K562 (cell line): ENCODE data around the gene RELA. TPM values are rescaled to one million over a fixed set of nuclear protein-coding genes. Genes with fewer than 3 reads are reported as not detected.

Source experiments
- ATAC-seq: fragments of 200-7000 bp; cut with Tn5 transposase; 3 replicates; pipeline ENCODE4 v1.9.1; 2020; ENCODE audit warnings: moderate library complexity
- BruUV-seq: library from RNA; stranded (reverse); fragments of 400-500 nt; replicated peaks from 2 replicates; lab custom pipeline; 2021; lab: Mats Ljungman, UMichigan
- CTCF ChIA-PET: fragments of 300-600 bp; formaldehyde crosslinking; extraction: SDS; loops from one replicate; lab custom pipeline; 2021; ENCODE audit warnings: low intra/inter-chr PET ratio; lab: Yijun Ruan, JAX
- POLR2A ChIA-PET: fragments of 300-600, 350-650 bp; sonication (Branson Sonifier 250); formaldehyde crosslinking; extraction: SDS; loops from one replicate; lab custom pipeline; 2021; ENCODE audit warnings: antibody characterized with exemption, inconsistent platforms; lab: Yijun Ruan, JAX
- DNase-seq, 4 experiments: peaks; one replicate each; pipeline versions ENCODE4 v3.0.0 to v3.0.0-alpha.2; 2011 to 2018; ENCODE audit warnings: low spot score in 3 of 4, mixed read lengths in 3 of 4; ENCODE audit errors: extremely low read depth in 1 of 4
- FAIRE-seq: peaks from 2 replicates; lab custom pipeline; 2011; peaks lifted over from hg19 to GRCh38; lab: Jason Lieb, UNC
- H2AFZ ChIP-seq: 2 replicates; pipeline ENCODE4 v1.6.0; 2011; ENCODE audit warnings: low read depth, low read length, control low read depth, inconsistent platforms
- H3K27ac ChIP-seq: fragments of 200-600 bp; 3 replicates; pipeline ENCODE4 v1.8.0; 2011; ENCODE audit warnings: low read depth, mild to moderate bottlenecking, control low read depth, inconsistent platforms, low read length, moderate library complexity, mixed read lengths; ENCODE audit errors: extremely low read depth
- H3K27me3 ChIP-seq, 2 experiments: fragments of 300-600 bp in 1 of 2; 2 replicates in 1 of 2; 3 replicates in 1 of 2; pipeline versions ENCODE4 v1.6.0 to v1.8.0; 2011; ENCODE audit warnings: inconsistent platforms in 2 of 2, low read length in 2 of 2, mild to moderate bottlenecking in 1 of 2, mixed read lengths in 1 of 2, moderate library complexity in 1 of 2; ENCODE audit not compliant: control insufficient read depth in 2 of 2, insufficient read depth in 2 of 2
- H3K36me3 ChIP-seq: fragments of 300-600 bp; 3 replicates; pipeline ENCODE4 v1.8.0; 2011; ENCODE audit warnings: mild to moderate bottlenecking, low read length, inconsistent platforms; ENCODE audit not compliant: control insufficient read depth, insufficient read depth
- H3K4me1 ChIP-seq, 2 experiments: fragments of 200-600 bp in 1 of 2; replicated peaks in 1 of 2; 2 replicates in 1 of 2; 3 replicates in 1 of 2; pipeline versions ENCODE4 v1.5.1 to v1.8.0; 2011; ENCODE audit warnings: inconsistent platforms in 2 of 2, low read length in 2 of 2, mild to moderate bottlenecking in 1 of 2, mixed read lengths in 1 of 2, moderate library complexity in 1 of 2; ENCODE audit not compliant: control insufficient read depth in 2 of 2, insufficient read depth in 2 of 2
- H3K4me2 ChIP-seq: 2 replicates; pipeline ENCODE4 v1.6.1; 2011; ENCODE audit warnings: low read length, control low read depth, inconsistent platforms, mixed read lengths; ENCODE audit not compliant: insufficient read depth
- H3K4me3 ChIP-seq: fragments of 200-600 bp; sonication (generic), shearing (Covaris generic); 2 replicates; pipeline ENCODE4 v1.5.1; 2016; ENCODE audit warnings: control low read depth, inconsistent platforms
- H3K79me2 ChIP-seq: fragments of 200-600 bp; 3 replicates; pipeline ENCODE4 v1.8.0; 2011; ENCODE audit warnings: low read length, inconsistent platforms; ENCODE audit not compliant: control insufficient read depth, insufficient read depth
- H3K9ac ChIP-seq, 2 experiments: 2 replicates each; pipeline versions ENCODE4 v1.6.0 to v1.6.1; 2011; ENCODE audit warnings: low read depth in 2 of 2, low read length in 2 of 2, control low read depth in 1 of 2, inconsistent platforms in 1 of 2, mild to moderate bottlenecking in 1 of 2, mixed read lengths in 1 of 2; ENCODE audit not compliant: insufficient read depth in 1 of 2
- H3K9me1 ChIP-seq: one replicate; pipeline ENCODE4 v1.6.0; 2011; ENCODE audit warnings: inconsistent platforms, mild to moderate bottlenecking, low read length, moderate library complexity; ENCODE audit not compliant: control insufficient read depth, insufficient read depth
- H3K9me3 ChIP-seq: replicated peaks from 2 replicates; pipeline ENCODE4 v1.5.1; 2011; ENCODE audit warnings: low read depth, low read length, inconsistent platforms; ENCODE audit not compliant: control insufficient read depth, insufficient read depth
- H4K20me1 ChIP-seq: replicated peaks from 2 replicates; pipeline ENCODE4 v1.6.1; 2011; ENCODE audit warnings: low read length, inconsistent platforms, mixed read lengths; ENCODE audit not compliant: control insufficient read depth, insufficient read depth
- CHD1 ChIP-seq: fragments of 200-600 bp; sonication (generic); IDR thresholded peaks from one replicate; pipeline ENCODE4 v1.6.1; 2012; ENCODE audit warnings: mild to moderate bottlenecking, moderate library complexity, low read length, inconsistent platforms
- ETS2 ChIP-seq: IDR thresholded peaks from 2 replicates; pipeline ENCODE4 v1.6.1; 2016; ENCODE audit warnings: borderline replicate concordance, missing genetic modification characterization, mild to moderate bottlenecking, moderate library complexity, missing compliant biosample characterization; ENCODE audit not compliant: poor library complexity, severe bottlenecking
- HNRNPUL1 ChIP-seq: fragments of 200-400 bp; formaldehyde crosslinking; IDR thresholded peaks from 2 replicates; pipeline ENCODE4 v1.6.1; 2017; ENCODE audit warnings: low read length
- KLF6 ChIP-seq: fragments of 250-450 bp; sonication (Bioruptor Pico); IDR thresholded peaks from 2 replicates; pipeline ENCODE4 v1.4.0; 2020; ENCODE audit warnings: mild to moderate bottlenecking, moderate library complexity, borderline replicate concordance
- MYBL2 ChIP-seq, 2 experiments: fragments of 450-650 bp in 1 of 2; sonication (generic) in 1 of 2; formaldehyde crosslinking in 1 of 2; IDR thresholded peaks; 2 replicates each; pipeline versions ENCODE4 v1.6.1 to v1.8.1; 2017 to 2022; ENCODE audit warnings: borderline replicate concordance in 1 of 2, inconsistent platforms in 1 of 2, low read depth in 1 of 2, mild to moderate bottlenecking in 1 of 2, missing genetic modification reagents in 1 of 2, moderate library complexity in 1 of 2
- RBM15 ChIP-seq: fragments of 200-400 bp; formaldehyde crosslinking; IDR thresholded peaks from 2 replicates; pipeline ENCODE4 v1.6.1; 2018; ENCODE audit warnings: mild to moderate bottlenecking, low read length, moderate library complexity; ENCODE audit not compliant: insufficient read depth
- TAF15 ChIP-seq: fragments of 200-400 bp; formaldehyde crosslinking; IDR thresholded peaks from 2 replicates; pipeline ENCODE4 v1.6.1; 2017; ENCODE audit warnings: mild to moderate bottlenecking, low read depth, low read length, moderate library complexity
- TGIF2 ChIP-seq: sonication (generic); formaldehyde crosslinking; IDR thresholded peaks from 2 replicates; pipeline ENCODE4 v1.8.1; 2022; ENCODE audit warnings: mild to moderate bottlenecking, missing genetic modification reagents, moderate library complexity
- WGBS: fragments of 100-300 bp; shearing (Covaris generic); methylation state at CpG from one replicate; pipeline ENCODE4 v1.1.6; 2016; ENCODE audit warnings: low coverage, mixed read lengths; ENCODE audit not compliant: insufficient coverage; ENCODE audit errors: missing lambda C conversion rate; 5-methylcytosine and 5-hydroxymethylcytosine counted together
- in situ Hi-C: fragments of 300-500 bp; cut with MboI; formaldehyde crosslinking; loops from 4 replicates; pipeline ENCODE4 v1.15.0; 2018; ENCODE audit warnings: inconsistent platforms, mixed read lengths
- intact Hi-C: fragments of 100-400 bp; cut with micrococcal nuclease; formaldehyde crosslinking; loops from 2 replicates; pipeline ENCODE4 v1.14.2; 2022
- polyA plus RNA-seq, 8 experiments: library from polyadenylated mRNA; depleted of rRNA in 4 of 8; stranded (reverse) in 5 of 8; unstranded in 3 of 8; fragments of >200 nt; fragmentation: Nextera tagmentation in 2 of 8; fragmentation: Illumina TruSeq in 1 of 8; extraction: Ambion mirVana in 2 of 8; extraction: Trizol in 1 of 8; gene quantifications; 2 replicates each; pipeline versions ENCODE4 v1.2.1 to v1.2.3, GENCODE V29; 2011 to 2014; ENCODE audit warnings: inconsistent platforms in 1 of 8, missing spikeins in 1 of 8
- total RNA-seq, 7 experiments: library from RNA; depleted of rRNA in 6 of 7; stranded (reverse); fragments of >200 nt in 6 of 7; fragmentation: Illumina TruSeq in 2 of 7; extraction: Trizol in 2 of 7; gene quantifications; 2 replicates each; pipeline versions ENCODE4 v1.2.1 to v1.2.3, GENCODE V29; 2011 to 2021; ENCODE audit warnings: low replicate concordance in 1 of 7
- TF ChIP-seq, protein P1 (sequence below): sonication (generic); IDR thresholded peaks from 2 replicates; pipeline ENCODE4 v1.6.1; 2016
- TF ChIP-seq, protein P2 (sequence below): fragments of 250-450 bp; sonication (Bioruptor Pico); IDR thresholded peaks from 2 replicates; pipeline ENCODE4 v1.4.0; 2020; ENCODE audit warnings: mild to moderate bottlenecking
- TF ChIP-seq, protein P3 (sequence below): fragments of 450-650 bp; formaldehyde crosslinking; IDR thresholded peaks from 2 replicates; pipeline ENCODE4 v1.4.0; 2020; ENCODE audit warnings: mild to moderate bottlenecking, moderate library complexity
- TF ChIP-seq, protein P4 (sequence below): fragments of 450-650 bp; formaldehyde crosslinking; IDR thresholded peaks from 2 replicates; pipeline ENCODE4 v1.4.0; 2020; ENCODE audit warnings: mild to moderate bottlenecking, mixed read lengths
- TF ChIP-seq, protein P5 (sequence below): sonication (generic); formaldehyde crosslinking; IDR thresholded peaks from 2 replicates; pipeline ENCODE4 v1.4.0; 2020; ENCODE audit warnings: mild to moderate bottlenecking, missing genetic modification reagents

Gene RELA
- total and polyA plus RNA-seq, 9 of the 15 experiments (the other 6 are each of a cell fraction or from before 2014, with no cell fraction given) = 6.0 to 67.4 (median 20.6) TPM

DNA sequence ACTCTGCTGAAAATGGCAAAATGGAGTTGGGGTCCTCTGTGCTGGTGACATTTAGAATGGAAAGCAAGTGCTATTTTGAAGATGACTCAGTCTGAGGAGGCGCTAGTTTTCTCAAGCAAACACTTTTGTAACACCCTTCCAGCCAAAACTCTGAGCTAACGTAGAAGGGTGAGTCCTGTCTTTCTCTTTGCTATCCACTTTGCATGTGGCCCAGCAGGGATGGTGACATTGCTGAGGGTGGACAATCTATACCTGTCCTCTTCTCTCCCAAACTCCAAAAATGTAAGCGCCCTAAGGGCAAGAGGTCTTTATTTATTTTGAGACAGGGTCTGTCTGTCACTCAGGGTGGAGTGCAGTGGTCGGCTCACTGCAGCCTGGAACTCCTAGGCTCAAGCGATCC is 45.7 kb upstream of the RELA start:
- Histone ChIP-seq H3K4me3 (no peak overlapping the region), H3K36me3 (peaks cover 9% of the 10 kb centered on the region; the same call in 2 of the 3 replicates), H3K27me3 (no peaks in the 10 kb centered on the region), H3K9me1 (no peaks in the 10 kb centered on the region), H3K9ac (no peak overlapping the region), H3K79me2 (peaks cover 10% of the 10 kb centered on the region), H3K9me3 (no peaks in the 10 kb centered on the region), H4K20me1 (peaks cover 5% of the 10 kb centered on the region; the same call in 1 of the 2 replicates), H3K27ac (no peak overlapping the region), H2AFZ (no peak overlapping the region), H3K4me2 (no peak overlapping the region), H3K4me1 (peaks cover 20 to 27% of the 10 kb centered on the region in 2 experiments)
- intact Hi-C loops (loop anchor here (5.0 kb wide), 1 partner anchor 71 kb away; the partner anchor contains the start of gene SIPA1), in situ Hi-C loops (no loop called here)
- FAIRE-seq (no peak), ATAC-seq (no peak), DNase-seq (no peak)
- no TSS peak for BruUV-seq
- POLR2A ChIA-PET = interaction anchor here (1.1 kb wide), 1 partner anchor 16 kb away, joined by 3 read pairs; no protein-coding TSS in a partner anchor
- WGBS = 81% methylated on average over 5 of the region's 5 CpGs
- CTCF ChIA-PET = interaction anchor here (1.0 kb wide), 2 partner anchors 110 to 281 kb away, joined by 3 to 5 read pairs; no protein-coding TSS in a partner anchor
- TF ChIP-seq HNRNPUL1 = no peak
- no peak for TF ChIP-seq TAF15
- no peak for TF ChIP-seq ETS2 (tag)
- no peak for TF ChIP-seq RBM15
- no peak for TF ChIP-seq KLF6 (CRISPR knock-in tag)
- TF ChIP-seq, protein P1, sequence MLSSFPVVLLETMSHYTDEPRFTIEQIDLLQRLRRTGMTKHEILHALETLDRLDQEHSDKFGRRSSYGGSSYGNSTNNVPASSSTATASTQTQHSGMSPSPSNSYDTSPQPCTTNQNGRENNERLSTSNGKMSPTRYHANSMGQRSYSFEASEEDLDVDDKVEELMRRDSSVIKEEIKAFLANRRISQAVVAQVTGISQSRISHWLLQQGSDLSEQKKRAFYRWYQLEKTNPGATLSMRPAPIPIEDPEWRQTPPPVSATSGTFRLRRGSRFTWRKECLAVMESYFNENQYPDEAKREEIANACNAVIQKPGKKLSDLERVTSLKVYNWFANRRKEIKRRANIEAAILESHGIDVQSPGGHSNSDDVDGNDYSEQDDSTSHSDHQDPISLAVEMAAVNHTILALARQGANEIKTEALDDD = no peak
- no peak for TF ChIP-seq CHD1
- TF ChIP-seq, protein P2, sequence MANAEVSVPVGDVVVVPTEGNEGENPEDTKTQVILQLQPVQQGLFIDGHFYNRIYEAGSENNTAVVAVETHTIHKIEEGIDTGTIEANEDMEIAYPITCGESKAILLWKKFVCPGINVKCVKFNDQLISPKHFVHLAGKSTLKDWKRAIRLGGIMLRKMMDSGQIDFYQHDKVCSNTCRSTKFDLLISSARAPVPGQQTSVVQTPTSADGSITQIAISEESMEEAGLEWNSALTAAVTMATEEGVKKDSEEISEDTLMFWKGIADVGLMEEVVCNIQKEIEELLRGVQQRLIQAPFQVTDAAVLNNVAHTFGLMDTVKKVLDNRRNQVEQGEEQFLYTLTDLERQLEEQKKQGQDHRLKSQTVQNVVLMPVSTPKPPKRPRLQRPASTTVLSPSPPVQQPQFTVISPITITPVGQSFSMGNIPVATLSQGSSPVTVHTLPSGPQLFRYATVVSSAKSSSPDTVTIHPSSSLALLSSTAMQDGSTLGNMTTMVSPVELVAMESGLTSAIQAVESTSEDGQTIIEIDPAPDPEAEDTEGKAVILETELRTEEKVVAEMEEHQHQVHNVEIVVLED (CRISPR knock-in tag) = no peak
- TF ChIP-seq MYBL2 (IDR thresholded peaks at IDR 0.05; ENCODE audit: low read depth) = no peak
- TF ChIP-seq MYBL2 (CRISPR knock-in tag; IDR thresholded peaks at IDR 0.05; ENCODE audit: borderline replicate concordance) = no peak
- no peak for TF ChIP-seq TGIF2 (CRISPR knock-in tag)
- TF ChIP-seq, protein P3, sequence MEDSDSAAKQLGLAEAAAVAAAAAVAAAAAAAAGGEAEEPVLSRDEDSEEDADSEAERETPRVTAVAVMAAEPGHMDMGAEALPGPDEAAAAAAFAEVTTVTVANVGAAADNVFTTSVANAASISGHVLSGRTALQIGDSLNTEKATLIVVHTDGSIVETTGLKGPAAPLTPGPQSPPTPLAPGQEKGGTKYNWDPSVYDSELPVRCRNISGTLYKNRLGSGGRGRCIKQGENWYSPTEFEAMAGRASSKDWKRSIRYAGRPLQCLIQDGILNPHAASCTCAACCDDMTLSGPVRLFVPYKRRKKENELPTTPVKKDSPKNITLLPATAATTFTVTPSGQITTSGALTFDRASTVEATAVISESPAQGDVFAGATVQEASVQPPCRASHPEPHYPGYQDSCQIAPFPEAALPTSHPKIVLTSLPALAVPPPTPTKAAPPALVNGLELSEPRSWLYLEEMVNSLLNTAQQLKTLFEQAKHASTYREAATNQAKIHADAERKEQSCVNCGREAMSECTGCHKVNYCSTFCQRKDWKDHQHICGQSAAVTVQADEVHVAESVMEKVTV = no peak
- TF ChIP-seq, protein P4, sequence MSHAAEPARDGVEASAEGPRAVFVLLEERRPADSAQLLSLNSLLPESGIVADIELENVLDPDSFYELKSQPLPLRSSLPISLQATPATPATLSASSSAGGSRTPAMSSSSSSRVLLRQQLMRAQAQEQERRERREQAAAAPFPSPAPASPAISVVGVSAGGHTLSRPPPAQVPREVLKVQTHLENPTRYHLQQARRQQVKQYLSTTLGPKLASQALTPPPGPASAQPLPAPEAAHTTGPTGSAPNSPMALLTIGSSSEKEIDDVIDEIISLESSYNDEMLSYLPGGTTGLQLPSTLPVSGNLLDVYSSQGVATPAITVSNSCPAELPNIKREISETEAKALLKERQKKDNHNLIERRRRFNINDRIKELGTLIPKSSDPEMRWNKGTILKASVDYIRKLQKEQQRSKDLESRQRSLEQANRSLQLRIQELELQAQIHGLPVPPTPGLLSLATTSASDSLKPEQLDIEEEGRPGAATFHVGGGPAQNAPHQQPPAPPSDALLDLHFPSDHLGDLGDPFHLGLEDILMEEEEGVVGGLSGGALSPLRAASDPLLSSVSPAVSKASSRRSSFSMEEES (CRISPR knock-in tag) = no peak
- TF ChIP-seq, protein P5, sequence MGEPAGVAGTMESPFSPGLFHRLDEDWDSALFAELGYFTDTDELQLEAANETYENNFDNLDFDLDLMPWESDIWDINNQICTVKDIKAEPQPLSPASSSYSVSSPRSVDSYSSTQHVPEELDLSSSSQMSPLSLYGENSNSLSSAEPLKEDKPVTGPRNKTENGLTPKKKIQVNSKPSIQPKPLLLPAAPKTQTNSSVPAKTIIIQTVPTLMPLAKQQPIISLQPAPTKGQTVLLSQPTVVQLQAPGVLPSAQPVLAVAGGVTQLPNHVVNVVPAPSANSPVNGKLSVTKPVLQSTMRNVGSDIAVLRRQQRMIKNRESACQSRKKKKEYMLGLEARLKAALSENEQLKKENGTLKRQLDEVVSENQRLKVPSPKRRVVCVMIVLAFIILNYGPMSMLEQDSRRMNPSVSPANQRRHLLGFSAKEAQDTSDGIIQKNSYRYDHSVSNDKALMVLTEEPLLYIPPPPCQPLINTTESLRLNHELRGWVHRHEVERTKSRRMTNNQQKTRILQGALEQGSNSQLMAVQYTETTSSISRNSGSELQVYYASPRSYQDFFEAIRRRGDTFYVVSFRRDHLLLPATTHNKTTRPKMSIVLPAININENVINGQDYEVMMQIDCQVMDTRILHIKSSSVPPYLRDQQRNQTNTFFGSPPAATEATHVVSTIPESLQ (CRISPR knock-in tag) = no peak
